Adrenal gland (tissue), 12 donors: ENCODE data around the gene CFAP58. TPM values are rescaled to one million over a fixed set of nuclear protein-coding genes. Genes with fewer than 3 reads are reported as not detected.

Source experiments
- DNase-seq, 7 donors: peaks; one replicate each; pipeline ENCODE4 v3.0.0-alpha.2; 2019 to 2020
- H3K27ac ChIP-seq, 5 donors: fragments of 200-600 bp; sonication (generic) in 4 of 5; 1 replicate in 3 of 5; 2 replicates in 2 of 5; pipeline versions ENCODE4 v1.5.1 to v1.8.0; 2016 to 2020; ENCODE audit warnings: mild to moderate bottlenecking in 1 of 5
- H3K27me3 ChIP-seq: fragments of 200-600 bp; 2 replicates; pipeline ENCODE4 v1.8.0; 2021
- H3K36me3 ChIP-seq, 2 donors: fragments of 200-600 bp; replicated peaks in 1 of 2; 1 replicate in 1 of 2; 2 replicates in 1 of 2; pipeline versions ENCODE4 v1.5.1 to v1.8.0; 2018 to 2022
- H3K4me1 ChIP-seq, 2 donors: fragments of 200-600 bp; replicated peaks in 1 of 2; 1 replicate in 1 of 2; 2 replicates in 1 of 2; pipeline versions ENCODE4 v1.5.1 to v1.8.0; 2018 to 2021
- H3K4me3 ChIP-seq, 4 donors: fragments of 200-600 bp; sonication (generic) in 3 of 4; one replicate each; pipeline ENCODE4 v1.5.1; 2016 to 2018
- H3K9me3 ChIP-seq, 3 donors: fragments of 200-600 bp; sonication (generic) in 1 of 3; replicated peaks in 1 of 3; 1 replicate in 2 of 3; 2 replicates in 1 of 3; pipeline versions ENCODE4 v1.5.1 to v1.8.0; 2016 to 2021
- POLR2A ChIP-seq, 2 donors: fragments of 450-650 bp; IDR thresholded peaks; one replicate each; pipeline ENCODE4 v1.6.1; 2017; ENCODE audit warnings: antibody characterized with exemption in 2 of 2, mild to moderate bottlenecking in 2 of 2, moderate library complexity in 1 of 2
- WGBS, 4 donors: extraction: QIAGEN DNeasy Blood & Tissue Kit in 2 of 4; methylation state at CpG; one replicate each; pipeline versions ENCODE4 v1.1.5 to v1.1.7; 2013 to 2017; 5-methylcytosine and 5-hydroxymethylcytosine counted together
- intact Hi-C, 2 donors: fragments of 100-400 bp; cut with DNase I; formaldehyde crosslinking; loops; one replicate each; pipeline versions ENCODE4 v1.14.1 to v1.15.0; 2022 to 2023
- polyA plus RNA-seq, 3 donors: library from polyadenylated mRNA; stranded (reverse); fragments of 200-250 nt in 2 of 3; fragments of 350-450 nt in 1 of 3; fragmentation: Illumina TruSeq in 1 of 3; extraction: RNeasy Lipid Tissue Mini Kit (QIAGEN cat#74804) in 1 of 3; gene quantifications; one replicate each; pipeline ENCODE4 v1.2.3, GENCODE V29; 2013 to 2014
- total RNA-seq, 9 donors: library from RNA; depleted of rRNA in 4 of 9; stranded (reverse); fragments of >200 nt in 4 of 9; fragments of 120-200 nt in 1 of 9; fragmentation: NEBNext Ultra II Directional in 1 of 9; extraction: Animal tissue kit (Norgen Biotek cat#: 25700) in 1 of 9; gene quantifications; one replicate each; pipeline versions ENCODE4 v1.1.0 to v1.2.4, GENCODE V29; 2013 to 2023
- TF ChIP-seq, protein P1 (sequence below), 6 experiments: fragments of 450-650 bp in 4 of 6; fragments of 200-600 bp in 2 of 6; sonication (generic) in 1 of 6; IDR thresholded peaks; 1 replicate in 5 of 6; 2 replicates in 1 of 6; pipeline versions ENCODE4 v1.5.1 to v1.8.0; 2016 to 2021; ENCODE audit warnings: antibody characterized with exemption in 6 of 6, mild to moderate bottlenecking in 2 of 6, moderate library complexity in 1 of 6
- donor health status: healthy with polysubstance abuse.
- donor health status: Bipolar disorder and iron deficiency.
- donor health status: DM: yes; HTN: yes; CAD: no.
- donor health status: DM: no; HTN: no; CAD: no.
- donor health status: DM: no; HTN: no; CAD: no.
- donor health status: DM: yes; HTN: yes; CAD: no.

Gene CFAP58
- total and polyA plus RNA-seq, 12 donors, result 0.11 to 2.9 (median 0.85) TPM

DNA sequence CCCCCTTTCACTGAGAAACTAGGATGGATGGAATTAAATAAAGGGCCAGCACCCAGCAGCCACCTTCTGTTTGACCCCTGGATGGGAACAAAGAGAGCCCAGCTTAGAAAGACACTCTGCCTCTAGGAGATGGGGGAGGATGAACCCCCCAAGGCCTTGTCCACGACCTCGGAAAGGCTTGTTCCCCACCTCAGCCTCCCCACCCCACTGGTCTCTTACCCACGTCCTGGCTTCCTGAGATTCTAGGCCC lies 25.1 kb upstream of the CFAP58 start:
- H3K4me3 ChIP-seq, result peak overlapping the region in 1 of 4 donors; percentile 13
- H3K27me3 ChIP-seq, result no peaks in the 10 kb centered on the region
- WGBS, 4 donors, result 0 to 41% (median 37%) methylated on average over 3 of the region's 3 CpGs
- DNase-seq, result peak in 1 of 7 donors; percentile 59
- no peaks in the 10 kb centered on the region for H3K36me3 ChIP-seq
- TF ChIP-seq, protein P1, sequence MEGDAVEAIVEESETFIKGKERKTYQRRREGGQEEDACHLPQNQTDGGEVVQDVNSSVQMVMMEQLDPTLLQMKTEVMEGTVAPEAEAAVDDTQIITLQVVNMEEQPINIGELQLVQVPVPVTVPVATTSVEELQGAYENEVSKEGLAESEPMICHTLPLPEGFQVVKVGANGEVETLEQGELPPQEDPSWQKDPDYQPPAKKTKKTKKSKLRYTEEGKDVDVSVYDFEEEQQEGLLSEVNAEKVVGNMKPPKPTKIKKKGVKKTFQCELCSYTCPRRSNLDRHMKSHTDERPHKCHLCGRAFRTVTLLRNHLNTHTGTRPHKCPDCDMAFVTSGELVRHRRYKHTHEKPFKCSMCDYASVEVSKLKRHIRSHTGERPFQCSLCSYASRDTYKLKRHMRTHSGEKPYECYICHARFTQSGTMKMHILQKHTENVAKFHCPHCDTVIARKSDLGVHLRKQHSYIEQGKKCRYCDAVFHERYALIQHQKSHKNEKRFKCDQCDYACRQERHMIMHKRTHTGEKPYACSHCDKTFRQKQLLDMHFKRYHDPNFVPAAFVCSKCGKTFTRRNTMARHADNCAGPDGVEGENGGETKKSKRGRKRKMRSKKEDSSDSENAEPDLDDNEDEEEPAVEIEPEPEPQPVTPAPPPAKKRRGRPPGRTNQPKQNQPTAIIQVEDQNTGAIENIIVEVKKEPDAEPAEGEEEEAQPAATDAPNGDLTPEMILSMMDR (IDR thresholded peaks at IDR 0.05), result no peak
- no peak for TF ChIP-seq POLR2A (IDR thresholded peaks at IDR 0.05)
- peaks cover 60 to 86% of the 10 kb centered on the region in 2 donors for H3K4me1 ChIP-seq
- intact Hi-C loops, result no loop called here
- H3K9me3 ChIP-seq, result no peaks in the 10 kb centered on the region
- H3K27ac ChIP-seq, result peak overlapping the region; percentile 34 to 88 (median 56)

- H3K27me3 ChIP-seq, result no peaks in the 10 kb centered on the region
- intact Hi-C loops, result no loop called here
- H3K36me3 ChIP-seq, result no peaks in the 10 kb centered on the region
- peak overlapping the region in 1 of 4 donors; percentile 13 for H3K4me3 ChIP-seq
- no peak for TF ChIP-seq POLR2A (IDR thresholded peaks at IDR 0.05)
- TF ChIP-seq, protein P1 (IDR thresholded peaks at IDR 0.05), result no peak
- DNase-seq, result peak in 3 of 7 donors; percentile 39 to 68 (median 52)
- peak overlapping the region; percentile 34 to 88 (median 56) for H3K27ac ChIP-seq
- no peaks in the 10 kb centered on the region for H3K9me3 ChIP-seq
- H3K4me1 ChIP-seq, result peaks cover 60 to 81% of the 10 kb centered on the region in 2 donors
- WGBS, 4 donors, result 37 to 59% (median 58%) methylated on average over 11 to 15 of the region's 15 CpGs
Measured at GRCh38 chr10:104328896-104329710, 24.5 kb upstream of the CFAP58 start.

- Histone ChIP-seq H3K27me3 (no peaks in the 10 kb centered on the region), H3K27ac (peak overlapping the region; percentile 14 to 88 (median 44)), H3K4me3 (no peak overlapping the region), H3K9me3 (no peaks in the 10 kb centered on the region), H3K36me3 (no peaks in the 10 kb centered on the region), H3K4me1 (peaks cover 60 to 79% of the 10 kb centered on the region in 2 donors)
- 53 to 79% (median 64%) methylated on average over 2 to 3 of the region's 3 CpGs for WGBS, 4 donors
- intact Hi-C loops, result no loop called here
- peak in 1 of 7 donors; percentile 50 for DNase-seq
- TF ChIP-seq, protein P1 (IDR thresholded peaks at IDR 0.05), result no peak
- TF ChIP-seq POLR2A (IDR thresholded peaks at IDR 0.05), result no peak
Measured at GRCh38 chr10:104329735-104330134, 23.9 kb upstream of the CFAP58 start.

GRCh38 chr10:104330168-104331110 lies 23.2 kb upstream of the CFAP58 start:
- no peaks in the 10 kb centered on the region for H3K27me3 ChIP-seq
- H3K9me3 ChIP-seq, result no peaks in the 10 kb centered on the region
- peaks cover 59 to 77% of the 10 kb centered on the region in 2 donors for H3K4me1 ChIP-seq
- peak overlapping the region; percentile 17 to 88 (median 44) for H3K27ac ChIP-seq
- whole genome bisulfite sequencing, 4 donors, result 21 to 35% (median 29%) methylated on average over 8 of the region's 8 CpGs
- DNase-seq, result peak in 6 of 7 donors; percentile 54 to 79 (median 72)
- H3K4me3 ChIP-seq, result no peak overlapping the region
- intact Hi-C loops, result no loop called here
- TF ChIP-seq, protein P1 (IDR thresholded peaks at IDR 0.05), result no peak
- TF ChIP-seq POLR2A (IDR thresholded peaks at IDR 0.05), result peak in 1 of 2 donors; percentile 27
- H3K36me3 ChIP-seq, result no peaks in the 10 kb centered on the region
